Measurements from ENCODE around the gene TEX13C.

The TEX13C gene

DNA sequence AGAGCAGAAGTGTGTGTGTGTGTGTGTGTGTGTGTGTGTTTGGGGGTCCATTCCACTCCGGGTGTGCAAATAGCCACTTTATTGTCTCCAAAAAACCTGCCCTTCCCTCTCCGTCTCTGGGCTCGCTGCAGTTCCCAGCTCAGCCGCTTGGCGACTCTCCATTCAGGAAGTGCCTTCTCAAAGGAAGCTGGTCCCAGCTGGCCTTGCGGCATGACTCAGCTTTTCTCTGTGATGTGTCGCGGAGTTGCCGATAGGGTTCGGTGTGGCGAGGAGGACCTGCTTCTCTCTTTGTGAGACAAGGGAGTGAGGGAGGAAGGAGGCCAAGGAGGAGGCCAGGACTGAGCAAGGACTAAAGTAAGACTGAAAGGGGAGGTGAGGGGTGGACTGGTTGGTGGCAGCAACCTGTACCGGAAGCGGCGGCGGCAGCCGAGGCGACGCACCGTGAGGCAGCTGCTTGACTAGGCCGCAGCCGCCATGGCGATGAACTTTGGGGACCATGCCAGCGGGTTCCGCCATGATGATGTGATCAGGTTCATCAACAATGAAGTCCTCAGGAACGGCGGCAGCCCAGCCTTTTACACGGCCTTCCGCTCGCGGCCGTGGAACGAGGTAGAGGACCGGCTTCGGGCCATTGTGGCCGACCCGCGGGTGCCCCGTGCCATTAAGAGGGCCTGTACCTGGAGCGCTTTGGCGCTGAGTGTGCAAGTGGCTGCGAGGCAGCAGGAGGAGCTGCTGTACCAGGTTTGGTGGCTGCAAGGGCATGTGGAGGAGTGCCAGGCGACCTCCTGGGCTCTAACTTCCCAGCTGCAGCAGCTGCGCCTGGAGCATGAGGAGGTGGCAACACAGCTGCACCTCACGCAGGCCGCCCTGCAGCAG lies at the start of gene TEX13C:
TSS of gene TEX13C (plus strand) at position 226 of the 876 bp plus-strand sequence. CDS start at position 475, 249 bp downstream.
- no peak for TF ChIP-seq CTCF (IDR thresholded peaks at IDR 0.05; ENCODE audit: insufficient read depth, low read depth, low read length, missing control alignments)
- no peak for DNase-seq (ENCODE audit: low read depth)
- H3K4me3 ChIP-seq (ENCODE audit: low read length) = no peak within 1 kb of the TSS

DNA sequence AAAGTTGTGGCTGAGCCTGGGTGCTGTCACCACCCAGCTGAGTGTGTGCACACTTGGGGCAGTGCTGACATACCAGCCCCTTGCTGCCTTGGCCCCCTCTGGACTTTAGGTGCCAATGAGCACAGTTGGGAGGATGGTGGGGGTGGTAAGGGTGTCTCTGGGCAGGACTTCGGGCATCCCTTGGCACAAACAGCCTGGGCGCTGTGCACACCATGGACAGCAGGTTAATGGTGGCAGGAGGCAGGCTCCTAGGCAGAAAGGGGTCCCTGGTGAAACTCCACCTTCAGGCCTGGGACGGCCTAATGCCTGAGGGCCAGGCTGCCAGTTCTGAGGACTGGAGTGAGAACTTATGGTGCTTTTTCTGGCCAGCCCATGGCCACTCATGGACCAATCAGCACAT lies 32.4 kb upstream of the TEX13C start:
- H3K4me3 ChIP-seq (ENCODE audit: low read length) = no peak overlapping the region
- DNase-seq (ENCODE audit: low read depth) = no peak
- TF ChIP-seq CTCF (IDR thresholded peaks at IDR 0.05; ENCODE audit: insufficient read depth, low read depth, low read length, missing control alignments) = no peak

DNA sequence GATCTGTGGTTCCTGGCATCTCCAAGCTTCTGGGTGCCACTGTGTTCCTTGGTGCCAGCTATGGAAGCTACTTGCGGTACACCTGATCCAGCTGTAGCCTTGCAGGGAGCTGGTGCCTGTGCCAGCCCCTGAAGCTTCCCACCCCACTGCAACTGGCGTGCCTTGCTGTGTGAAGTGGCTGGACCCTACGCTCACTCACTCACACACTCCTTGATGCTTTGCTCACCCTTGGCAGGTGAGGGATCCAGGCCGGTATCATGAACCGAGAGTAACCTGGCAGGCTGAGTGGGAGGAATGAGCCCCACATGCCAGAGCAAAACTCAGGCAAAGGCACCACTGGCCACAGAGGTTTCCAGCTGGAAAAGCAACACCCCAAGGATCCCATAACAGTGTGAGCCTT lies 31.3 kb upstream of the TEX13C start:
- H3K4me3 ChIP-seq (ENCODE audit: low read length) = no peak overlapping the region
- TF ChIP-seq CTCF (IDR thresholded peaks at IDR 0.05; ENCODE audit: insufficient read depth, low read depth, low read length, missing control alignments) = no peak
- DNase-seq (ENCODE audit: low read depth) = no peak

GRCh38 chrX:125289209-125289608 lies 30.5 kb upstream of the TEX13C start:
- no peak for TF ChIP-seq CTCF (IDR thresholded peaks at IDR 0.05; ENCODE audit: insufficient read depth, low read depth, low read length, missing control alignments)
- no peak overlapping the region for H3K4me3 ChIP-seq (ENCODE audit: low read length)
- DNase-seq (ENCODE audit: low read depth) = no peak

DNA sequence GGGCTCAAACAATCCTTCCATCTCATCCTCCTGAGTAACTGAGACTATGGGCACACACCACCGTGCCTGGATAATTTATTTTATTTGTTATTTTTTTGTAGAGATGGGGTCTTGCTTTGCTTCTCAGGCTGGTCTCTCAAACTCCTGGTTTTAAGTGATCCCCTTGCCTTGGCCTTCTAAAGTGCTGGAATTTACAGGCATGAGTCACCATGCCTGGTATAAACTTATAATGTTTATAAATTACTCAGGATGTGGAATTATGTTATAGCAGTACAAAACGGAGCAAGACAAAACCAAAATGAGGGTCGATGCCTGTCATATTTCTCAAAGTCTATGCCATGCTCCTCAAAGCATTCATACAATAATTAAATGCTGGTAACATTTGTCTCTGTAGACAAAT lies 29.8 kb upstream of the TEX13C start:
- no peak overlapping the region for H3K4me3 ChIP-seq (ENCODE audit: low read length)

DNA sequence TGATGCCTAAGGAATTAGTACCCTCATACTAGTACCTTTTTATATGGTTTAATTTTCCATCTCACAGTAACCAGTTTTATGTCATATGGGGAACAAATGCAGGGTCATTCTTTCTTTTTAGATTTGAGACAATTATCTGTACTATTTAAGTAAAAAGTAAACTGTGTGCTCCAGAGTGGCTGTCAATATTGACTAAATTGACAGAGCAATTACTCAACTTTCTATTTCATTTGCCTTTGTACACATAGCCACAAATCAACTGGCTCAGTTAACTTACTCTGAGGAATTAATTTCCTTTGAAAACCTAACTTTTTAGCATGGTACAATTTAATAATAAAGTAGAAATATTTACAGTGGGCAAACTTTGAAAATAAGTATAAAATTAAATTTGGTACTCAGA lies 28.5 kb upstream of the TEX13C start:
- no peak for DNase-seq (ENCODE audit: low read depth)
- no peak for TF ChIP-seq CTCF (IDR thresholded peaks at IDR 0.05; ENCODE audit: insufficient read depth, low read depth, low read length, missing control alignments)
- H3K4me3 ChIP-seq (ENCODE audit: low read length) = no peak overlapping the region

More for the DNA sequence above, 29.8 kb upstream of the TEX13C start:
- DNase-seq (ENCODE audit: low read depth) = no peak
- TF ChIP-seq CTCF (IDR thresholded peaks at IDR 0.05; ENCODE audit: insufficient read depth, low read depth, low read length, missing control alignments) = no peak

Data from epithelial cell of esophagus (primary cell).